ENCODE data around the gene DTYMK. TPM values are rescaled to one million over a fixed set of nuclear protein-coding genes. Genes with fewer than 3 reads are reported as not detected.
A peak's percentile ranks its signal among the peaks of the same experiment; 100 is the strongest.

DTYMK gene
- total and polyA plus RNA-seq, 7 donors: 6.4 to 24.6 (median 8.1) TPM

GRCh38 chr2:241692448-241692847 is 5.8 kb upstream of the DTYMK start:
- no peaks in the 10 kb centered on the region for H3K27me3 ChIP-seq (ENCODE audit: insufficient read depth in 3 of 3, low read length in 2 of 3)
- peak in 1 of 4 donors; percentile 40 for ATAC-seq
- 80 to 94% (median 90%) methylated on average over 6 of the region's 6 CpGs for WGBS, 3 donors
- H3K4me1 ChIP-seq: peaks cover 22% of the 10 kb centered on the region
- no peaks in the 10 kb centered on the region for H3K9me3 ChIP-seq
- H3K4me3 ChIP-seq: no peak overlapping the region
- H3K36me3 ChIP-seq (ENCODE audit: insufficient read depth in 1 of 2, low read depth in 1 of 2): peaks cover 8 to 68% of the 10 kb centered on the region in 2 donors
- no peak for TF ChIP-seq CTCF (IDR thresholded peaks at IDR 0.05)
- intact Hi-C loops (cut with DNase I): no loop called here
- peak in 1 of 2 donors; percentile 28 for DNase-seq
- H3K27ac ChIP-seq: no peak overlapping the region

GRCh38 chr2:241690202-241690717 is 3.6 kb upstream of the DTYMK start:
- peak in 1 of 2 donors; percentile 23 for DNase-seq
- no peak overlapping the region for H3K27ac ChIP-seq
- WGBS, 3 donors: 78 to 84% (median 81%) methylated on average over 6 of the region's 6 CpGs
- peaks cover 8 to 61% of the 10 kb centered on the region in 2 donors for H3K36me3 ChIP-seq (ENCODE audit: insufficient read depth in 1 of 2, low read depth in 1 of 2)
- intact Hi-C loops (cut with DNase I): no loop called here
- H3K4me1 ChIP-seq: peaks cover 30% of the 10 kb centered on the region
- H3K4me3 ChIP-seq: no peak overlapping the region
- TF ChIP-seq CTCF (IDR thresholded peaks at IDR 0.05): no peak
- no peaks in the 10 kb centered on the region for H3K9me3 ChIP-seq
- ATAC-seq: no peak
- H3K27me3 ChIP-seq (ENCODE audit: insufficient read depth in 3 of 3, low read length in 2 of 3): no peaks in the 10 kb centered on the region

- DNase-seq: peak in 1 of 2 donors; percentile 6
- H3K4me3 ChIP-seq: no peak overlapping the region
- peaks cover 30% of the 10 kb centered on the region for H3K4me1 ChIP-seq
- H3K36me3 ChIP-seq (ENCODE audit: insufficient read depth in 1 of 2, low read depth in 1 of 2): peaks cover 5 to 61% of the 10 kb centered on the region in 2 donors
- no peaks in the 10 kb centered on the region for H3K27me3 ChIP-seq (ENCODE audit: insufficient read depth in 3 of 3, low read length in 2 of 3)
- ATAC-seq: no peak
- WGBS, 3 donors: 56 to 72% (median 67%) methylated on average over 10 of the region's 10 CpGs
- H3K9me3 ChIP-seq: no peaks in the 10 kb centered on the region
- intact Hi-C loops (cut with DNase I): loop anchor here in 1 of 2 donors (5.0 kb wide), 1 partner anchor 43 kb away; the partner anchor contains the start of gene D2HGDH
- no peak overlapping the region for H3K27ac ChIP-seq
- no peak for TF ChIP-seq CTCF (IDR thresholded peaks at IDR 0.05)
These were observed 2.7 kb upstream of the DTYMK start for GRCh38 chr2:241689306-241689705.

- no peaks in the 10 kb centered on the region for H3K27me3 ChIP-seq (ENCODE audit: insufficient read depth in 3 of 3, low read length in 2 of 3)
- ATAC-seq: peak; percentile 1 to 4 (median 2)
- no peak for TF ChIP-seq CTCF (IDR thresholded peaks at IDR 0.05)
- peak overlapping the region; percentile 98 for H3K4me3 ChIP-seq
- 0 to 1% (median 0%) methylated on average over 20 to 37 of the region's 37 CpGs for WGBS, 3 donors
- peaks cover 30% of the 10 kb centered on the region for H3K4me1 ChIP-seq
- no peaks in the 10 kb centered on the region for H3K9me3 ChIP-seq
- peak overlapping the region; percentile 98 for H3K27ac ChIP-seq
- intact Hi-C loops (cut with DNase I): loop anchor here in 1 of 2 donors (5.0 kb wide), 1 partner anchor 46 kb away; the partner anchor contains the start of gene D2HGDH
- no peak for DNase-seq
- H3K36me3 ChIP-seq (ENCODE audit: insufficient read depth in 1 of 2, low read depth in 1 of 2): peaks cover 5 to 50% of the 10 kb centered on the region in 2 donors
These were observed 328 bp downstream of the DTYMK start for GRCh38 chr2:241686324-241686649.

Measured in psoas muscle (tissue), 8 donors.